Hepatocyte (in vitro differentiated cells): Measurements from ENCODE around the gene FAM193B. TPM values are rescaled to one million over a fixed set of nuclear protein-coding genes. Genes with fewer than 3 reads are reported as not detected.

Experiments
- DNase-seq: peaks from one replicate; pipeline ENCODE4 v3.0.0-alpha.2; 2016; ENCODE audit warnings: low spot score
- H2AFZ ChIP-seq: fragments of 200-600 bp; sonication (generic); 2 replicates; pipeline ENCODE4 v1.6.0; 2016; ENCODE audit warnings: antibody characterized with exemption, mild to moderate bottlenecking
- H3K27ac ChIP-seq: fragments of 200-600 bp; sonication (generic); 2 replicates; pipeline ENCODE4 v1.5.1; 2016; ENCODE audit warnings: mild to moderate bottlenecking
- H3K27me3 ChIP-seq: fragments of 200-600 bp; sonication (generic); 2 replicates; pipeline ENCODE4 v1.6.1; 2016
- H3K36me3 ChIP-seq: fragments of 200-600 bp; sonication (generic); replicated peaks from 2 replicates; pipeline ENCODE4 v1.5.1; 2016; ENCODE audit warnings: low read depth; ENCODE audit not compliant: insufficient read depth
- H3K4me1 ChIP-seq: fragments of 200-600 bp; sonication (generic); 2 replicates; pipeline ENCODE4 v1.5.1; 2016; ENCODE audit warnings: mild to moderate bottlenecking, moderate library complexity; ENCODE audit not compliant: insufficient read depth
- H3K4me2 ChIP-seq: fragments of 200-600 bp; sonication (generic); 2 replicates; pipeline ENCODE4 v1.6.0; 2016
- H3K4me3 ChIP-seq: fragments of 200-600 bp; sonication (generic); 2 replicates; pipeline ENCODE4 v1.5.1; 2016; ENCODE audit warnings: mild to moderate bottlenecking
- H3K79me2 ChIP-seq: fragments of 200-600 bp; sonication (generic); 2 replicates; pipeline ENCODE4 v1.6.0; 2017; ENCODE audit warnings: mild to moderate bottlenecking
- H3K9me2 ChIP-seq: fragments of 200-600 bp; sonication (generic); replicated peaks from 2 replicates; pipeline ENCODE4 v1.6.0; 2017; ENCODE audit warnings: mild to moderate bottlenecking; ENCODE audit not compliant: insufficient read depth
- H3K9me3 ChIP-seq: fragments of 200-600 bp; sonication (generic); 2 replicates; pipeline ENCODE4 v1.5.1; 2016; ENCODE audit warnings: low read depth, mild to moderate bottlenecking
- H4K20me1 ChIP-seq: fragments of 200-600 bp; sonication (generic); 2 replicates; pipeline ENCODE4 v1.6.0; 2016; ENCODE audit warnings: mild to moderate bottlenecking; ENCODE audit not compliant: insufficient read depth, poor library complexity, severe bottlenecking
- CTCF ChIP-seq: fragments of 200-600 bp; sonication (generic); IDR thresholded peaks from 2 replicates; pipeline ENCODE4 v1.5.1; 2016; ENCODE audit warnings: antibody characterized with exemption, mild to moderate bottlenecking; ENCODE audit not compliant: poor library complexity
- EZH2 ChIP-seq: fragments of 200-600 bp; sonication (generic); IDR thresholded peaks from 2 replicates; pipeline ENCODE4 v1.6.1; 2016; ENCODE audit warnings: antibody characterized with exemption, mild to moderate bottlenecking, borderline replicate concordance
- EZH2phosphoT487 ChIP-seq: fragments of 200-600 bp; sonication (generic); IDR thresholded peaks from one replicate; pipeline ENCODE4 v1.6.1; 2018; ENCODE audit warnings: antibody characterized with exemption, mild to moderate bottlenecking, low read depth, moderate library complexity; ENCODE audit not compliant: unreplicated experiment, severe bottlenecking
- WGBS: methylation state at CpG from one replicate; pipeline ENCODE4 v1.1.6; 2016; ENCODE audit warnings: low lambda C conversion rate; ENCODE audit errors: missing lambda C conversion rate; 5-methylcytosine and 5-hydroxymethylcytosine counted together
- polyA plus RNA-seq: library from polyadenylated mRNA; unstranded; fragments of >200 nt; fragmentation: Nextera tagmentation; extraction: Ambion mirVana; gene quantifications from 2 replicates; pipeline ENCODE4 v1.2.1, GENCODE V29; 2016
- total RNA-seq: library from RNA; depleted of rRNA; stranded (reverse); fragments of >200 nt; gene quantifications from 2 replicates; pipeline ENCODE4 v1.2.3, GENCODE V29; 2014

Gene FAM193B
- total and polyA plus RNA-seq, 2 experiments from 2014 or later = 67.6 to 76.1 TPM

GRCh38 chr5:177471610-177472356 lies 82.6 kb downstream of the FAM193B start:
- Histone ChIP-seq H4K20me1 (peaks cover 47% of the 10 kb centered on the region), H3K27ac (no peak overlapping the region), H3K9me2 (no peaks in the 10 kb centered on the region), H3K36me3 (no peaks in the 10 kb centered on the region), H3K79me2 (peaks cover 49% of the 10 kb centered on the region), H3K4me2 (peak overlapping the region; percentile 96), H3K27me3 (no peaks in the 10 kb centered on the region), H3K4me3 (peak overlapping the region; percentile 92), H2AFZ (no peak overlapping the region), H3K9me3 (no peaks in the 10 kb centered on the region), H3K4me1 (peaks cover 17% of the 10 kb centered on the region)
- DNase-seq = no peak
- TF ChIP-seq EZH2 = no peak
- WGBS = 51% methylated on average over 14 of the region's 14 CpGs

GRCh38 chr5:177470759-177471536 lies 83.4 kb downstream of the FAM193B start:
- peaks cover 49% of the 10 kb centered on the region for H3K79me2 ChIP-seq
- H3K27me3 ChIP-seq = no peaks in the 10 kb centered on the region
- DNase-seq = no peak
- H4K20me1 ChIP-seq = peaks cover 47% of the 10 kb centered on the region
- no peak overlapping the region for H2AFZ ChIP-seq
- H3K9me3 ChIP-seq = no peaks in the 10 kb centered on the region
- WGBS = 82% methylated on average over 9 of the region's 10 CpGs
- H3K4me2 ChIP-seq = peak overlapping the region; percentile 96
- H3K9me2 ChIP-seq = no peaks in the 10 kb centered on the region
- no peaks in the 10 kb centered on the region for H3K36me3 ChIP-seq
- H3K4me1 ChIP-seq = peaks cover 17% of the 10 kb centered on the region
- no peak overlapping the region for H3K4me3 ChIP-seq
- TF ChIP-seq EZH2phosphoT487 = no peak
- no peak for TF ChIP-seq CTCF
- no peak for TF ChIP-seq EZH2
- no peak overlapping the region for H3K27ac ChIP-seq

Other genes starting within 250 kb of the FAM193B start
- 14.0 and 22.3 TPM in 2 replicates for gene MXD3, start 242.7 kb downstream of the FAM193B start, total RNA-seq
- 11.9 and 16.5 TPM in 2 replicates for gene MXD3, start 242.7 kb downstream of the FAM193B start, polyA plus RNA-seq
- gene LMAN2, start 202.9 kb downstream of the FAM193B start, total RNA-seq = 357 and 366 TPM in 2 replicates
- 381 and 391 TPM in 2 replicates for gene LMAN2, start 202.9 kb downstream of the FAM193B start, polyA plus RNA-seq
- gene RGS14, start 196.6 kb downstream of the FAM193B start, total RNA-seq = 26.1 and 36.5 TPM in 2 replicates
- gene RGS14, start 196.6 kb downstream of the FAM193B start, polyA plus RNA-seq = 30.7 and 37.0 TPM in 2 replicates
- gene SLC34A1, start 170.1 kb downstream of the FAM193B start, total RNA-seq = 0.12 TPM in 1 of 2 replicates, not detected in the other
- 0.33 TPM in 1 of 2 replicates, not detected in the other for gene SLC34A1, start 170.1 kb downstream of the FAM193B start, polyA plus RNA-seq
- gene PFN3, start 153.9 kb downstream of the FAM193B start, total RNA-seq = not detected in 2 replicates
- not detected in 2 replicates for gene PFN3, start 153.9 kb downstream of the FAM193B start, polyA plus RNA-seq
- 16.5 and 18.2 TPM in 2 replicates for gene F12, start 145.0 kb downstream of the FAM193B start, total RNA-seq
- gene F12, start 145.0 kb downstream of the FAM193B start, polyA plus RNA-seq = 46.6 and 49.8 TPM in 2 replicates
- gene GRK6, start 127.9 kb downstream of the FAM193B start, total RNA-seq = 29.3 and 31.6 TPM in 2 replicates
- 27.3 and 31.1 TPM in 2 replicates for gene GRK6, start 127.9 kb downstream of the FAM193B start, polyA plus RNA-seq
- gene PRR7, start 107.7 kb downstream of the FAM193B start, total RNA-seq = 4.8 TPM in 2 replicates
- gene PRR7, start 107.7 kb downstream of the FAM193B start, polyA plus RNA-seq = 11.7 and 14.3 TPM in 2 replicates
- gene DBN1, start 80.9 kb downstream of the FAM193B start, total RNA-seq = 83.7 and 107 TPM in 2 replicates
- gene DBN1, start 80.9 kb downstream of the FAM193B start, polyA plus RNA-seq = 116 and 122 TPM in 2 replicates
- gene PDLIM7, start 57.0 kb downstream of the FAM193B start, total RNA-seq = 43.5 and 57.1 TPM in 2 replicates
- gene PDLIM7, start 57.0 kb downstream of the FAM193B start, polyA plus RNA-seq = 143 and 156 TPM in 2 replicates
- gene DOK3, start 44.7 kb downstream of the FAM193B start, total RNA-seq = 3.3 and 3.5 TPM in 2 replicates
- 2.6 and 3.1 TPM in 2 replicates for gene DOK3, start 44.7 kb downstream of the FAM193B start, polyA plus RNA-seq
- 45.0 and 65.9 TPM in 2 replicates for gene DDX41, start 37.6 kb downstream of the FAM193B start, total RNA-seq
- 42.8 and 50.7 TPM in 2 replicates for gene DDX41, start 37.6 kb downstream of the FAM193B start, polyA plus RNA-seq
- gene TMED9, start 37.6 kb upstream of the FAM193B start, total RNA-seq = 171 and 187 TPM in 2 replicates
- gene TMED9, start 37.6 kb upstream of the FAM193B start, polyA plus RNA-seq = 512 and 519 TPM in 2 replicates
- gene B4GALT7, start 45.6 kb upstream of the FAM193B start, total RNA-seq = 28.5 and 29.2 TPM in 2 replicates
- 60.7 and 67.6 TPM in 2 replicates for gene B4GALT7, start 45.6 kb upstream of the FAM193B start, polyA plus RNA-seq
- gene FAM153A, start 228.3 kb upstream of the FAM193B start, total RNA-seq = 0.27 and 1.6 TPM in 2 replicates
- 0.23 and 0.56 TPM in 2 replicates for gene FAM153A, start 228.3 kb upstream of the FAM193B start, polyA plus RNA-seq